ENCODE measurements around the gene CRABP1. TPM values are rescaled to one million over a fixed set of nuclear protein-coding genes. Genes with fewer than 3 reads are reported as not detected.
"Not testable (repeated sequence)": the region's sequence is repeated elsewhere in the genome, so short reads cannot be mapped to it uniquely, and the experiment has no call there.

Gene CRABP1
- polyA plus RNA-seq, 2 of the 4 experiments (the other 2 are of a cell fraction), result 0.57 to 1.1 TPM

GRCh38 chr15:78369161-78369560 lies 29.0 kb downstream of the CRABP1 start:
- no peak for DNase-seq (ENCODE audit: low read depth in 1 of 2, low spot score in 1 of 2)
- Histone ChIP-seq H3K4me3 (no peak overlapping the region), H3K9me3 (no peaks in the 10 kb centered on the region), H3K4me1 (peaks cover 13% of the 10 kb centered on the region), H3K27ac (no peak overlapping the region), H3K4me2 (no peak overlapping the region)
- TF ChIP-seq EHMT2 (IDR thresholded peaks at IDR 0.05; ENCODE audit: low read depth) (no peak), SMC3 (IDR thresholded peaks at IDR 0.05) (no peak)
- FAIRE-seq, result no peak
- 49% methylated on average over 3 of the region's 3 CpGs for WGBS (ENCODE audit: missing lambda C conversion rate)
- POLR2A ChIA-PET, result no interaction called here
- ATAC-seq, result no peak
- CTCF ChIA-PET, result interaction anchor here (1.7 to 2.7 kb wide), 3 partner anchors 11 to 60 kb away, joined by 5 to 11 read pairs (median 6); no protein-coding TSS in a partner anchor

- no peak for TF ChIP-seq RARB (CRISPR knock-in tag; IDR thresholded peaks at IDR 0.05)
- TF ChIP-seq PBX3 (IDR thresholded peaks at IDR 0.05), result no peak
- no peak for TF ChIP-seq BHLHE40 (IDR thresholded peaks at IDR 0.05; ENCODE audit: low read depth, low read length)
- no peak for TF ChIP-seq HDAC2 (IDR thresholded peaks at IDR 0.05)
- no peak for TF ChIP-seq SMC3 (IDR thresholded peaks at IDR 0.05)
- TF ChIP-seq POLR2AphosphoS2 (conservative IDR thresholded peaks at IDR 0.05; ENCODE audit: low read length), result no peak
- TF ChIP-seq CBX2 (IDR thresholded peaks at IDR 0.05; ENCODE audit: borderline replicate concordance, low read depth), result no peak
- TF ChIP-seq HOXB5 (CRISPR knock-in tag; IDR thresholded peaks at IDR 0.05), result no peak
- WGBS (ENCODE audit: missing lambda C conversion rate), result 79% methylated on average over 6 of the region's 6 CpGs
- no peak for FAIRE-seq
- CTCF ChIA-PET, result interaction anchor here (0.8 to 2.7 kb wide), 8 partner anchors 16 to 113 kb away, joined by 3 to 13 read pairs (median 4); no protein-coding TSS in a partner anchor
- H3K9me3 ChIP-seq, result no peaks in the 10 kb centered on the region
- DNase-seq (ENCODE audit: low read depth in 1 of 2, low spot score in 1 of 2), result no peak
- no peak overlapping the region for H3K4me3 ChIP-seq
- peaks cover 22% of the 10 kb centered on the region for H3K4me1 ChIP-seq
- POLR2A ChIA-PET, result no interaction called here
- no peak overlapping the region for H3K27ac ChIP-seq
- H3K4me2 ChIP-seq, result no peak overlapping the region
- ATAC-seq, result no peak
Observed at GRCh38 chr15:78370013-78370412, 29.9 kb downstream of the CRABP1 start.

- Histone ChIP-seq H3K4me2 (peak overlapping the region; percentile 20; the same call in 2 of the 3 replicates), H3K9me3 (no peaks in the 10 kb centered on the region), H3K4me1 (peaks cover 28% of the 10 kb centered on the region), H3K4me3 (no peak overlapping the region), H3K27ac (peak overlapping the region in 1 of 2 experiments; percentile 48; a peak in 1 of 6 replicates)
- ChIA-PET POLR2A (no interaction called here), CTCF (interaction anchor here (1.1 to 1.3 kb wide), 2 partner anchors 12 to 50 kb away, joined by 3 read pairs; no protein-coding TSS in a partner anchor)
- WGBS (ENCODE audit: missing lambda C conversion rate), result 56% methylated on average over 5 of the region's 5 CpGs
- no peak for TF ChIP-seq JUNB (IDR thresholded peaks at IDR 0.05)
- TF ChIP-seq HDAC2 (IDR thresholded peaks at IDR 0.05), result no peak
- no peak for TF ChIP-seq CHD2 (IDR thresholded peaks at IDR 0.05; ENCODE audit: low read length, partially characterized antibody)
- ATAC-seq (peak in 1 of 2 experiments; percentile 71; a peak in 3 of 6 replicates), FAIRE-seq (no peak), DNase-seq (ENCODE audit: low read depth in 1 of 2, low spot score in 1 of 2) (peak in 1 of 2 experiments; percentile 57)
Observed at GRCh38 chr15:78372880-78373279, 32.7 kb downstream of the CRABP1 start.

GRCh38 chr15:78374436-78375393 lies 34.6 kb downstream of the CRABP1 start:
- peaks cover 28% of the 10 kb centered on the region for H3K4me1 ChIP-seq
- peak overlapping the region; percentile 50 for H3K4me2 ChIP-seq
- DNase-seq (ENCODE audit: low read depth in 1 of 2, low spot score in 1 of 2), result peak; percentile 62 to 87
- H3K27ac ChIP-seq, result peak overlapping the region; percentile 60 to 63
- FAIRE-seq, result no peak
- TF ChIP-seq FOSL2 (IDR thresholded peaks at IDR 0.05) (no peak), FOSL2 (CRISPR knock-in tag; IDR thresholded peaks at IDR 0.05) (peak; percentile 13; the same call in 1 of the 2 replicates), HEYL (CRISPR knock-in tag; IDR thresholded peaks at IDR 0.05) (no peak), HOXA7 (CRISPR knock-in tag; IDR thresholded peaks at IDR 0.05) (no peak), USF2 (IDR thresholded peaks at IDR 0.05) (peak; percentile 38; the same call in 1 of the 2 replicates), GATA3 (IDR thresholded peaks at IDR 0.05; ENCODE audit: borderline replicate concordance) (no peak), ESRRA (IDR thresholded peaks at IDR 0.05; ENCODE audit: borderline replicate concordance, low read length) (no peak), JUN (IDR thresholded peaks at IDR 0.05) (0 out of 5 replicates have a peak, but pooled peaks of 1 of the 2 experiments have one; percentile 28), EHMT2 (IDR thresholded peaks at IDR 0.05; ENCODE audit: low read depth) (no peak), BHLHE40 (IDR thresholded peaks at IDR 0.05; ENCODE audit: low read depth, low read length) (no peak), JUNB (IDR thresholded peaks at IDR 0.05) (no peak), CTCF (IDR thresholded peaks at IDR 0.05) (no peak)
- 32% methylated on average over 13 of the region's 14 CpGs for WGBS (ENCODE audit: missing lambda C conversion rate)
- ATAC-seq, result peak; percentile 87 to 90
- H3K4me3 ChIP-seq, result no peak overlapping the region
- ChIA-PET CTCF (no interaction called here), POLR2A (no interaction called here)
- H3K9me3 ChIP-seq, result no peaks in the 10 kb centered on the region

- CTCF ChIA-PET, result interaction anchor here (1.1 to 1.2 kb wide), 2 partner anchors 42 to 71 kb away, joined by 3 to 8 read pairs; no protein-coding TSS in a partner anchor
- H3K9me3 ChIP-seq; H3K4me3 ChIP-seq; FAIRE-seq; DNase-seq (ENCODE audit: low read depth in 1 of 2, low spot score in 1 of 2); H3K27ac ChIP-seq; POLR2A ChIA-PET; H3K4me1 ChIP-seq; ATAC-seq; H3K4me2 ChIP-seq: not testable (repeated sequence)
- 57% methylated on average over 1 of the region's 1 CpG for WGBS (ENCODE audit: missing lambda C conversion rate)
Observed at GRCh38 chr15:78380143-78380542, 40.0 kb downstream of the CRABP1 start.
